ENCODE results near the gene STXBP6. TPM values are rescaled to one million over a fixed set of nuclear protein-coding genes. Genes with fewer than 3 reads are reported as not detected.

Gene STXBP6
- total and polyA plus RNA-seq, 10 of the 15 experiments (the other 5 are each of a cell fraction or from before 2014, with no cell fraction given), result 1.2 to 47.3 (median 1.9) TPM

- TF ChIP-seq ZBTB4 (CRISPR knock-in tag; IDR thresholded peaks at IDR 0.05) (no peak), E2F8 (IDR thresholded peaks at IDR 0.05; ENCODE audit: low read depth, partially characterized antibody) (no peak), ETV6 (conservative IDR thresholded peaks at IDR 0.05 in 1 of 2, IDR thresholded peaks at IDR 0.05 in 1 of 2; ENCODE audit: borderline replicate concordance in 1 of 2, low read depth in 1 of 2) (no peak), PBX3 (IDR thresholded peaks at IDR 0.05; ENCODE audit: insufficient replicate concordance, low read depth, low read length) (no peak), STAT1 (conservative IDR thresholded peaks at IDR 0.05) (no peak), SKIL (IDR thresholded peaks at IDR 0.05; ENCODE audit: low read depth, poor library complexity, severe bottlenecking) (no peak), YBX1 (IDR thresholded peaks at IDR 0.05) (no peak), MXI1 (IDR thresholded peaks at IDR 0.05; ENCODE audit: low read depth, low read length) (no peak), SMAD5 (IDR thresholded peaks at IDR 0.05; ENCODE audit: low read depth) (no peak), KAT2A (conservative IDR thresholded peaks at IDR 0.05; ENCODE audit: control insufficient read depth, low read depth, low read length) (no peak)
Measured at GRCh38 chr14:24840204-24840893, 209.6 kb downstream of the STXBP6 start (continued).
